DMS153 treated with DMSO at 0.1 percent for 48 hours (cell line): Measurements from ENCODE around the gene TBC1D3H.
"Not testable (repeated sequence)": the region's sequence is repeated elsewhere in the genome, so short reads cannot be mapped to it uniquely, and the experiment has no call there.

Source experiments
- DNase-seq: peaks from one replicate; lab custom pipeline; 2025; ENCODE audit not compliant: unreplicated experiment; lab: John Stamatoyannopoulos, UW

The TBC1D3H gene

GRCh38 chr17:36388385-36389245, at the start of gene TBC1D3H:
Gene TBC1D3H, minus strand, starts transcription at chr17:36388435. Its CDS starts 1,540 bp downstream, at chr17:36386895.
- DNase-seq = not testable (repeated sequence)

- DNase-seq = not testable (repeated sequence)
Measured at GRCh38 chr17:36428891-36429290, 40.7 kb upstream of the TBC1D3H start.

- not testable (repeated sequence) for DNase-seq
Measured at GRCh38 chr17:36415180-36415941, 27.1 kb upstream of the TBC1D3H start.

- not testable (repeated sequence) for DNase-seq
Measured at GRCh38 chr17:36390943-36391645, 2.9 kb upstream of the TBC1D3H start.

- DNase-seq = not testable (repeated sequence)
Measured at GRCh38 chr17:36375938-36376337, 12.3 kb downstream of the TBC1D3H start.

GRCh38 chr17:36362496-36362895, 25.7 kb downstream of the TBC1D3H start:
- not testable (repeated sequence) for DNase-seq
